Kidney (tissue), 14 donors: Measurements from ENCODE around the gene MORC1. TPM values are rescaled to one million over a fixed set of nuclear protein-coding genes. Genes with fewer than 3 reads are reported as not detected.

Source experiments
- DNase-seq, 5 donors: peaks; one replicate each; pipeline ENCODE4 v3.0.0-alpha.2; 2013 to 2020
- FAIRE-seq: peaks from 2 replicates; lab custom pipeline; 2012; peaks lifted over from hg19 to GRCh38; lab: Jason Lieb, UNC
- H3K27ac ChIP-seq, 2 donors: one replicate each; pipeline ENCODE4 v1.7.0; 2013; ENCODE audit warnings: low read depth in 2 of 2, low read length in 2 of 2, inconsistent platforms in 1 of 2
- H3K27me3 ChIP-seq: one replicate; pipeline ENCODE4 v1.7.1; 2013; ENCODE audit warnings: low read length, inconsistent platforms; ENCODE audit not compliant: control insufficient read depth, insufficient read depth
- H3K36me3 ChIP-seq, 3 donors: one replicate each; pipeline versions ENCODE4 v1.7.0 to v1.7.1; 2013; ENCODE audit warnings: low read length in 3 of 3, control low read depth in 1 of 3, inconsistent platforms in 1 of 3; ENCODE audit not compliant: insufficient read depth in 3 of 3, control insufficient read depth in 2 of 3
- H3K4me1 ChIP-seq, 3 donors: one replicate each; pipeline versions ENCODE4 v1.7.0 to v1.7.1; 2013; ENCODE audit warnings: low read length in 3 of 3, inconsistent platforms in 1 of 3, low read depth in 1 of 3; ENCODE audit not compliant: control insufficient read depth in 2 of 3, insufficient read depth in 2 of 3
- H3K4me3 ChIP-seq, 3 donors: one replicate each; pipeline versions ENCODE4 v1.7.0 to v1.8.1; 2013; ENCODE audit warnings: low read length in 3 of 3, control low read depth in 1 of 3, inconsistent platforms in 1 of 3
- H3K9ac ChIP-seq, 3 donors: one replicate each; pipeline versions ENCODE4 v1.7.0 to v1.7.1; 2013; ENCODE audit warnings: low read length in 3 of 3, control low read depth in 1 of 3, inconsistent platforms in 1 of 3
- H3K9me3 ChIP-seq, 3 donors: one replicate each; pipeline versions ENCODE4 v1.7.0 to v1.7.1; 2013; ENCODE audit warnings: low read length in 3 of 3, control low read depth in 1 of 3, inconsistent platforms in 1 of 3; ENCODE audit not compliant: control insufficient read depth in 2 of 3, insufficient read depth in 1 of 3
- intact Hi-C: fragments of 100-400 bp; cut with DNase I; formaldehyde crosslinking; loops from one replicate; pipeline ENCODE4 v1.11.1; 2022
- polyA plus RNA-seq: library from polyadenylated mRNA; stranded (reverse); fragments of 350-450 nt; fragmentation: Illumina TruSeq; extraction: RNeasy Lipid Tissue Mini Kit (QIAGEN cat#74804); gene quantifications from one replicate; pipeline ENCODE4 v1.2.3, GENCODE V29; 2014; ENCODE audit warnings: low read depth, low replicate concordance; ENCODE audit not compliant: insufficient read depth
- total RNA-seq: library from RNA; stranded (reverse); fragmentation: NEBNext Ultra II Directional; extraction: Animal tissue kit (Norgen Biotek cat#: 25700); gene quantifications from one replicate; pipeline ENCODE4 v1.2.1, GENCODE V29; 2021
- TF ChIP-seq, protein P1 (sequence below): IDR thresholded peaks from 3 replicates; pipeline ENCODE4 v1.5.1; 2012; ENCODE audit warnings: mild to moderate bottlenecking, moderate library complexity, borderline replicate concordance; ENCODE audit not compliant: insufficient read depth; ENCODE audit errors: extremely low read depth
- donor health status: control.
- donor health status: control.
- donor health status: control.
- donor health status: control.
- donor health status: control.
- donor health status: DM: yes; HTN: yes; CAD: no.
- donor health status: Normal renal cell carcinoma (clear cell type).

The MORC1 gene
- total and polyA plus RNA-seq, 2 donors from 2014 or later: 0.06 TPM; not detected in 1

GRCh38 chr3:109116031-109116430, 1.9 kb downstream of the MORC1 start:
- no peaks in the 10 kb centered on the region for H3K36me3 ChIP-seq
- H3K4me3 ChIP-seq: no peak overlapping the region
- intact Hi-C loops: no loop called here
- TF ChIP-seq, protein P1, sequence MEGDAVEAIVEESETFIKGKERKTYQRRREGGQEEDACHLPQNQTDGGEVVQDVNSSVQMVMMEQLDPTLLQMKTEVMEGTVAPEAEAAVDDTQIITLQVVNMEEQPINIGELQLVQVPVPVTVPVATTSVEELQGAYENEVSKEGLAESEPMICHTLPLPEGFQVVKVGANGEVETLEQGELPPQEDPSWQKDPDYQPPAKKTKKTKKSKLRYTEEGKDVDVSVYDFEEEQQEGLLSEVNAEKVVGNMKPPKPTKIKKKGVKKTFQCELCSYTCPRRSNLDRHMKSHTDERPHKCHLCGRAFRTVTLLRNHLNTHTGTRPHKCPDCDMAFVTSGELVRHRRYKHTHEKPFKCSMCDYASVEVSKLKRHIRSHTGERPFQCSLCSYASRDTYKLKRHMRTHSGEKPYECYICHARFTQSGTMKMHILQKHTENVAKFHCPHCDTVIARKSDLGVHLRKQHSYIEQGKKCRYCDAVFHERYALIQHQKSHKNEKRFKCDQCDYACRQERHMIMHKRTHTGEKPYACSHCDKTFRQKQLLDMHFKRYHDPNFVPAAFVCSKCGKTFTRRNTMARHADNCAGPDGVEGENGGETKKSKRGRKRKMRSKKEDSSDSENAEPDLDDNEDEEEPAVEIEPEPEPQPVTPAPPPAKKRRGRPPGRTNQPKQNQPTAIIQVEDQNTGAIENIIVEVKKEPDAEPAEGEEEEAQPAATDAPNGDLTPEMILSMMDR: no peak
- H3K27ac ChIP-seq: no peak overlapping the region
- H3K27me3 ChIP-seq: no peaks in the 10 kb centered on the region
- FAIRE-seq (no peak), DNase-seq (no peak)
- no peaks in the 10 kb centered on the region for H3K4me1 ChIP-seq
- H3K9me3 ChIP-seq: no peaks in the 10 kb centered on the region
- no peak overlapping the region for H3K9ac ChIP-seq

- no peaks in the 10 kb centered on the region for H3K9me3 ChIP-seq
- no peak for FAIRE-seq
- no peak for DNase-seq
Measured at GRCh38 chr3:109115451-109115850, 2.5 kb downstream of the MORC1 start.

GRCh38 chr3:109114746-109115145, 3.2 kb downstream of the MORC1 start:
- H3K4me3 ChIP-seq: no peak overlapping the region
- H3K27ac ChIP-seq: no peak overlapping the region
- H3K27me3 ChIP-seq: no peaks in the 10 kb centered on the region
- TF ChIP-seq, protein P1: no peak
- DNase-seq (no peak), FAIRE-seq (no peak)
- H3K9ac ChIP-seq: no peak overlapping the region
- H3K4me1 ChIP-seq: no peaks in the 10 kb centered on the region
- intact Hi-C loops: no loop called here
- H3K36me3 ChIP-seq: no peaks in the 10 kb centered on the region
- H3K9me3 ChIP-seq: no peaks in the 10 kb centered on the region

More at GRCh38 chr3:109115451-109115850, 2.5 kb downstream of the MORC1 start:
- H3K4me1 ChIP-seq: no peaks in the 10 kb centered on the region
- H3K9ac ChIP-seq: no peak overlapping the region
- intact Hi-C loops: no loop called here
- no peaks in the 10 kb centered on the region for H3K27me3 ChIP-seq
- no peaks in the 10 kb centered on the region for H3K36me3 ChIP-seq
- no peak overlapping the region for H3K4me3 ChIP-seq
- no peak overlapping the region for H3K27ac ChIP-seq
- TF ChIP-seq, protein P1: no peak
